NCI-H2171 treated with DMSO at 0.1 percent for 48 hours (cell line): ENCODE measurements around the gene XIST.
"Not testable (repeated sequence)": the region's sequence is repeated elsewhere in the genome, so short reads cannot be mapped to it uniquely, and the experiment has no call there.

Experiments
- DNase-seq: peaks from one replicate; lab custom pipeline; 2025; lab: John Stamatoyannopoulos, UW

XIST gene

DNA sequence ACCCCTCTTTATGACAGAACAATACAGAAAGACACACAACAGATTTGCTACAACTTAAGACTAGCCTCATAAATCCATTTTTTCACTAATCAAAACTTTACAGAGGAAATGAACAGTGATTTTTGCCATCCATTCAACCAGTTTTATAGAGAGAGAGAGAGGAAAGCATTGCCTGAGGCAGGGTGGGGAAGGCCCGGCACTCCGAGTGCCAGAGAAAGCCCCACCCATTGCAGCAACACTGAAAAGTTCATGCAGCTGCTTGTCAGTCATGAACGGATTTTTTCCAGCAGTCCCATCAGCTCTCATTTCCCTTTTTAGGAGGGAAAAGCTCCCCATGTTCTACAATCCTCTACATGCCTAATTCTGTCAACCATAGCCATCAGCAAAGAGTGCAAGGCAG is 52.6 kb downstream of the XIST start:
- DNase-seq = no peak

DNA sequence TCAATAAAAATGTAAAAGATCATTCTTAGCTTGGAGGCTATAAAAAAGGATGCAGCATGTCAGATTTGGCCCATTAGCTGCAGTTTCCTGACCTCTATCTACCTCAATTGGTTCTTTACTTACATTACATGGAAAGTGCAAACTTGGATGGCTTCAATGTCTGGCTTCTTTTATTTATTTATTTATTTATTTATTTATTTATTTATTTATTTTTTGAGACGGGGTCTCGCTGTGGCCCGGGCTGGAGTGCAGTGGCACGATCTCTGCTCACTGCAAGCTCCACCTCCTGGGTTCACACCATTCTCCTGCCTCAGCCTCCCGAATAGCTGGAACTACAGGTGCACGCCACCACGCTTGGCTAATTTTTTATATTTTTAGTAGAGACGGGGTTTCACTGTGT is 60.0 kb downstream of the XIST start:
- DNase-seq = not testable (repeated sequence)

DNA sequence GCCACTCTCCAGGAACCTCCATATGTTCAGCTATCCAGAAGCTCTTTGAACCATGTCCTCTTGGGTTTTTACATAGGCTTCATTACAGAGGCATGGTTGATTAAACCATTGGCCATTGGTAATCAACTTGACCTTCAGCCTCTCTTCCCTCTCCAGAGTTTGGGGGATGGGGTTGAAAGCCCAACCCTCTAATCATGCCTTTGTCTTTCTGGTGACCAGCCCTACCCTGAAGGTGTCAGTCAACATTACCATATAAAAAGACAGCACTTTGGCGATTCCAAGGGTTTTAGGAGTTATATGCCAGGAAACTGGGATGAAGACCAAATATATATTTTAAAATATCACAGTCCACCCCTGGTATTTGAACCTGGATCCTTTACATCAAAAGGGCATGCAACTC is 67.0 kb downstream of the XIST start:
- no peak for DNase-seq
